ENCODE measurements around the gene CAMK1D.

- TF ChIP-seq REST (IDR thresholded peaks at IDR 0.05; ENCODE audit: unreplicated experiment), result no peak
- no peak for TF ChIP-seq CTCF (conservative IDR thresholded peaks at IDR 0.05; ENCODE audit: low read depth in 2 of 2)
- no peak for TF ChIP-seq POLR2AphosphoS5 (IDR thresholded peaks at IDR 0.05; ENCODE audit: low read depth)
- no peak for TF ChIP-seq ZNF331 (CRISPR knock-in tag; IDR thresholded peaks at IDR 0.05; ENCODE audit: low read depth)
- no peak for TF ChIP-seq EZH2 (IDR thresholded peaks at IDR 0.05; ENCODE audit: low read depth, unreplicated experiment)
- no peak for TF ChIP-seq CREB1 (CRISPR knock-in tag; IDR thresholded peaks at IDR 0.05; ENCODE audit: low read depth)
- no peak for TF ChIP-seq ZNF114 (CRISPR knock-in tag; IDR thresholded peaks at IDR 0.05)
Measured at GRCh38 chr10:12769323-12770044, 420.1 kb downstream of the CAMK1D start.
